ENCODE results near the gene S100A6.

Gene S100A6

GRCh38 chr1:153561466-153561985 lies 25.7 kb upstream of the S100A6 start:
- TF ChIP-seq, protein P1, sequence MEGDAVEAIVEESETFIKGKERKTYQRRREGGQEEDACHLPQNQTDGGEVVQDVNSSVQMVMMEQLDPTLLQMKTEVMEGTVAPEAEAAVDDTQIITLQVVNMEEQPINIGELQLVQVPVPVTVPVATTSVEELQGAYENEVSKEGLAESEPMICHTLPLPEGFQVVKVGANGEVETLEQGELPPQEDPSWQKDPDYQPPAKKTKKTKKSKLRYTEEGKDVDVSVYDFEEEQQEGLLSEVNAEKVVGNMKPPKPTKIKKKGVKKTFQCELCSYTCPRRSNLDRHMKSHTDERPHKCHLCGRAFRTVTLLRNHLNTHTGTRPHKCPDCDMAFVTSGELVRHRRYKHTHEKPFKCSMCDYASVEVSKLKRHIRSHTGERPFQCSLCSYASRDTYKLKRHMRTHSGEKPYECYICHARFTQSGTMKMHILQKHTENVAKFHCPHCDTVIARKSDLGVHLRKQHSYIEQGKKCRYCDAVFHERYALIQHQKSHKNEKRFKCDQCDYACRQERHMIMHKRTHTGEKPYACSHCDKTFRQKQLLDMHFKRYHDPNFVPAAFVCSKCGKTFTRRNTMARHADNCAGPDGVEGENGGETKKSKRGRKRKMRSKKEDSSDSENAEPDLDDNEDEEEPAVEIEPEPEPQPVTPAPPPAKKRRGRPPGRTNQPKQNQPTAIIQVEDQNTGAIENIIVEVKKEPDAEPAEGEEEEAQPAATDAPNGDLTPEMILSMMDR (IDR thresholded peaks at IDR 0.05; ENCODE audit: control insufficient read depth, extremely low read depth, insufficient read depth): no peak
- H3K4me3 ChIP-seq (ENCODE audit: low read depth, low read length): no peak overlapping the region
- no peak for DNase-seq (ENCODE audit: low read depth)

DNA sequence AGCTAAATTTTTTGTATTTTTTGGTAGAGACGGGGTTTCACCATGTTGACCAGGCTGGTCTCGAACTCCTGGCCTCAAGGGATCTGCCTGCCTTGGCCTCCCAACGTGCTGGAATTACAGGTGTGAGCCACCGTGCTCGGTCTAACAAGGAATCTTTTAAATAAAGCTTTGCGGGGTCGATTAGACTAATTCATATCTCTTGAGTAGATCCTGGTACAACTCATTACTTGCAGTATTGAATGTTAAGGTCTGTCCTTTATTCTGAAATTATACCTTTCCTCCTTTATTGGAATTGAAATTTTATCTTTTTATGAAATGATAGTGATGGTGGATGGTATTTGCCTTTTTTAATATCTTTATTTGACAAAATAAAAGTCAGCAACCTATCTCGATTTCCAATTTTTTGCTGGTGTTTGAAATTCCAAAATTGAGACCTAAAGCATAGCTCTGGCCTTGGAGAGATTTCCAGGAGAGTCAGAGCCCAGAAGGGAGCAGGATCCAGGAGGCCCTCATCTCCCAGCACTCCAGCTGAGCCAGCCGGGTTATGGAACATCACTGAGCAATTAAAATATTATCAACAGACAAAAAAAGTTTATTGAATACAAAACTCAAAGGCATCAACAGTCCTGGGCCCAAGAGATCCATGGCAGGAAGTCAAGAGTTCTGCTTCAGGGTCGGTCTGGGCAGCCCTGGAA lies 25.1 kb upstream of the S100A6 start:
- no peak overlapping the region for H3K4me3 ChIP-seq (ENCODE audit: low read depth, low read length)
- DNase-seq (ENCODE audit: low read depth): no peak
- TF ChIP-seq, protein P1 (IDR thresholded peaks at IDR 0.05; ENCODE audit: control insufficient read depth, extremely low read depth, insufficient read depth): no peak

DNA sequence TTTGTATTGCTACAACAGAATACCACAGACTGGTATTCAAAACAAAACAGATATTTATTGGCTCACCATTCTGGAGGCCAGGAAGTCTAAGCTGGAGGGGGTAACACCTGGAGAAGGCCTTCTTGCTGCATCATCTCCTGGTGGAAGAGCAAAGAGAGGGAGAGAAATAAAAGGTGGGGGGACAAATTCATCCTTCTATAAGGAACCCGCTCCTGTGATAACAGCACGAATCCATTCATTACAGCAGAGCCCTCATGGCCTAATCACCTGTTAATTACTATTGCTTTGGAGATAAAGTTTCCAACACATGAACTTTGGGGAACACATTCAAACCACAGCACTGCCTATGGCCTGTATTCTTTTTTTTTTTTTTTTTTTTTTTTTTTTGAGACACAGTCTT lies 24.4 kb upstream of the S100A6 start:
- DNase-seq (ENCODE audit: low read depth): no peak
- TF ChIP-seq, protein P1 (IDR thresholded peaks at IDR 0.05; ENCODE audit: control insufficient read depth, extremely low read depth, insufficient read depth): no peak
- no peak overlapping the region for H3K4me3 ChIP-seq (ENCODE audit: low read depth, low read length)

DNA sequence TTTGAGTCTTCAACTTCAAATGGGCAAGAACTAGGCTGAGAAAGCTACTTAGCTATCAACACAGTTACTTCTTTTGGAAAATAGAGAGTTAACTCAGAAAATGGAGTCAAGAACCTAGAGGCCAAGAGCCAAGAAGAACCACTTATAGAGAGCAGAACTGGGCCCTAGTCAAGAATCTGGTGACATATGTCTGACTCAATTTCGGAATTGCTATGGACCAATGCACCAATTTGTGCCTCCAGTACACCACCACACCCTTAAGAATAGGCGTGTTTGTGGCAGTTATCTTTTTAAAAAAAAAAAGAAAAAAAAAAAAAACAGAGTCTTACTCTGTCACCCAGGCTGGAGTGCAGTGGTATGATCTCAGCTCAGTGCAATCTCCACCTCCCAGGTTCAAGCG lies 22.1 kb upstream of the S100A6 start:
- no peak overlapping the region for H3K4me3 ChIP-seq (ENCODE audit: low read depth, low read length)
- TF ChIP-seq, protein P1 (IDR thresholded peaks at IDR 0.05; ENCODE audit: control insufficient read depth, extremely low read depth, insufficient read depth): no peak

DNA sequence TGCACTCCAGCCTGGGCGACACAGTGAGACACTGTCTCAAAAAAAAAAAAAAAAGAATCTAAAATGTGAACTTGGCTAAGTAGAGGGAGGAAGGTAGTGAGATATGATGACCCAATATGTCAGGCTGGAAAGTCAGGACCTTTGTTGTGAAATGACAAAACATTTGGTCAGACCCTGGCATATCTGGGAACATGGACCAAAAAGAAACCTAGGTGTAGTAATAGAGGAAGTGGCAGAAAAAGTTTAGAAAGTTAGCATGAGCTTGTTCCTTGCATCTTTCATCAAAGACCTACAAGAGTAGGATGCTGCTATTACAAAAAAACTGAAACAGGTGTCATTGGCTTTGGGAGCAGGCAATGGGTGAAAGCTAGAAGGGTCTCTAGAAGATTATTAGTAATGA lies 20.6 kb upstream of the S100A6 start:
- no peak for DNase-seq (ENCODE audit: low read depth)
- H3K4me3 ChIP-seq (ENCODE audit: low read depth, low read length): no peak overlapping the region
- TF ChIP-seq, protein P1 (IDR thresholded peaks at IDR 0.05; ENCODE audit: control insufficient read depth, extremely low read depth, insufficient read depth): no peak

More for the DNA sequence above, 22.1 kb upstream of the S100A6 start:
- no peak for DNase-seq (ENCODE audit: low read depth)

DNA sequence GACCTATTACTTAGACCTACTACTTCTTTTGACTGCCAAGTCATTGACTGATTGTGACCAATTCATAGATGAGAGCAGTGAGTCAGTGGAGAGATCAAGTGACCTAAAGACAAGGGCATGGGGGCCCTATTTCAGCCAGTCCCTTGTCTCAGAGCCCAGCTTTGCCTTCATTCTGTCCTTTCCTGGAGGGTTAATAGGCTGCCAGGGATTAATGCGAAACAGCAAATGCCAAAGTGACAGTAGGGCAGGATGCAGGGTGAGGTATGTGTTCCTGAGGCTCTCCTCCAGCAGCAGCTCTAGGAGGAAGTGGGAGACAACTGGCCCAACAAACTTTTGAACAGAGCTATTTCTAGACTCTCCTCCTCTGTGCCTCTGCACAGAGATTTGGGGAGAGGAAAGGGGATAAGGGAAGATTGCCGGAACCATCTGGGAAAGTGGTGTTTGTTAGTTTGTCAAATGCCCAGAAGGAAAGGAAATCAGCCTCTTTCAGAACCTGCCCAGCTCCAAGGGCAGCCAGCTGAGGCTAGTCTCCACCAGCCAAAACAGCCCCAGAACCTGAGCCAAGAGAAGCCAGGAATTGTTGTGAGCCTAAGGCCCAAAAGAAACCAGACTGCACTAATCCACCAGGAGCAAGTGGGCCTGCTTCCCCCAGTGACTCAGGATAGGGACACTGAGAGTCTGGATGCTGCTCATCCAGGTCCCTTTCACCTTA lies 18.2 kb upstream of the S100A6 start:
- no peak for DNase-seq (ENCODE audit: low read depth)
- TF ChIP-seq, protein P1 (IDR thresholded peaks at IDR 0.05; ENCODE audit: control insufficient read depth, extremely low read depth, insufficient read depth): no peak
- no peak overlapping the region for H3K4me3 ChIP-seq (ENCODE audit: low read depth, low read length)
